ENCODE data around the gene ABHD15.

The ABHD15 gene

GRCh38 chr17:29575511-29576213 is 8.8 kb upstream of the ABHD15 start:
- H3K27me3 ChIP-seq (replicated peaks; ENCODE audit: control insufficient read depth, insufficient read depth, low read length) = no peaks in the 10 kb centered on the region
- DNase-seq (ENCODE audit: extremely low read depth, insufficient read length) = no peak
- no peak overlapping the region for H3K4me3 ChIP-seq (replicated peaks; ENCODE audit: low read depth, low read length)
- H3K36me3 ChIP-seq (ENCODE audit: control insufficient read depth, insufficient read depth, low read length) = peaks cover 30% of the 10 kb centered on the region
- no peak for TF ChIP-seq CTCF (IDR thresholded peaks at IDR 0.05; ENCODE audit: insufficient read depth, low read length, poor library complexity, severe bottlenecking)

GRCh38 chr17:29574732-29575510 is 8.1 kb upstream of the ABHD15 start:
- H3K36me3 ChIP-seq (ENCODE audit: control insufficient read depth, insufficient read depth, low read length) = peaks cover 29% of the 10 kb centered on the region
- no peak overlapping the region for H3K4me3 ChIP-seq (replicated peaks; ENCODE audit: low read depth, low read length)
- TF ChIP-seq CTCF (IDR thresholded peaks at IDR 0.05; ENCODE audit: insufficient read depth, low read length, poor library complexity, severe bottlenecking) = no peak
- no peaks in the 10 kb centered on the region for H3K27me3 ChIP-seq (replicated peaks; ENCODE audit: control insufficient read depth, insufficient read depth, low read length)
- DNase-seq (ENCODE audit: extremely low read depth, insufficient read length) = no peak

GRCh38 chr17:29573871-29574731 is 7.3 kb upstream of the ABHD15 start:
- no peaks in the 10 kb centered on the region for H3K27me3 ChIP-seq (replicated peaks; ENCODE audit: control insufficient read depth, insufficient read depth, low read length)
- DNase-seq (ENCODE audit: extremely low read depth, insufficient read length) = no peak
- peaks cover 27% of the 10 kb centered on the region for H3K36me3 ChIP-seq (ENCODE audit: control insufficient read depth, insufficient read depth, low read length)
- TF ChIP-seq CTCF (IDR thresholded peaks at IDR 0.05; ENCODE audit: insufficient read depth, low read length, poor library complexity, severe bottlenecking) = no peak
- H3K4me3 ChIP-seq (replicated peaks; ENCODE audit: low read depth, low read length) = no peak overlapping the region

GRCh38 chr17:29573558-29573869 is 6.7 kb upstream of the ABHD15 start:
- H3K27me3 ChIP-seq (replicated peaks; ENCODE audit: control insufficient read depth, insufficient read depth, low read length) = no peaks in the 10 kb centered on the region
- DNase-seq (ENCODE audit: extremely low read depth, insufficient read length) = no peak
- H3K36me3 ChIP-seq (ENCODE audit: control insufficient read depth, insufficient read depth, low read length) = peaks cover 27% of the 10 kb centered on the region
- no peak for TF ChIP-seq CTCF (IDR thresholded peaks at IDR 0.05; ENCODE audit: insufficient read depth, low read length, poor library complexity, severe bottlenecking)
- H3K4me3 ChIP-seq (replicated peaks; ENCODE audit: low read depth, low read length) = no peak overlapping the region

- Histone ChIP-seq H3K27me3 (replicated peaks; ENCODE audit: control insufficient read depth, insufficient read depth, low read length) (no peaks in the 10 kb centered on the region), H3K4me3 (replicated peaks; ENCODE audit: low read depth, low read length) (no peak overlapping the region), H3K36me3 (ENCODE audit: control insufficient read depth, insufficient read depth, low read length) (peaks cover 25% of the 10 kb centered on the region)
- no peak for DNase-seq (ENCODE audit: extremely low read depth, insufficient read length)
- no peak for TF ChIP-seq CTCF (IDR thresholded peaks at IDR 0.05; ENCODE audit: insufficient read depth, low read length, poor library complexity, severe bottlenecking)
Measured at GRCh38 chr17:29572691-29573557, 6.1 kb upstream of the ABHD15 start.

All from GM06990 (cell line).